ENCODE data around the gene REEP3. TPM values are rescaled to one million over a fixed set of nuclear protein-coding genes. Genes with fewer than 3 reads are reported as not detected.

The REEP3 gene
- total and polyA plus RNA-seq, 2 of the 8 experiments (the other 6 are each of a cell fraction or from before 2014, with no cell fraction given): 5.8 to 31.5 TPM

DNA sequence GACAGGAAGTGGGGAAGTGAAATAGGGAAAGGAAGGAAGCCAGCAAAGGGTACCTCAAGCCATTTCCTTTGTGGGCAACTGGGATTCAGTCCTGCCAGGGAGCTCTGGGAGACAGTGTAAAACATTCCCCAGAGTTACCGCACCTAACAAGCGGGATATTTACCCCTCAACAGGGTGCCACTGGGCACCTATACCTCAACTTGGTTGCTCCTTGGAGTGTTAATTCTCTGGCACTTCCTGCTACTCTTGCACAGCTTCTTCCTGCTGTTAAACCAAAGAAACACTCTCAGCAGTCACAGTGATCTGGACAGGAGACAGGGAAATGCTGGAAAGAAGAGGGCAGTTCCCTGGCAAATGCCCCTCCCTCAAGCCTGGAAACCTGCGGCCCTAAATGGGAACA lies 151.3 kb downstream of the REEP3 start (continued):
- TF ChIP-seq, protein P1, sequence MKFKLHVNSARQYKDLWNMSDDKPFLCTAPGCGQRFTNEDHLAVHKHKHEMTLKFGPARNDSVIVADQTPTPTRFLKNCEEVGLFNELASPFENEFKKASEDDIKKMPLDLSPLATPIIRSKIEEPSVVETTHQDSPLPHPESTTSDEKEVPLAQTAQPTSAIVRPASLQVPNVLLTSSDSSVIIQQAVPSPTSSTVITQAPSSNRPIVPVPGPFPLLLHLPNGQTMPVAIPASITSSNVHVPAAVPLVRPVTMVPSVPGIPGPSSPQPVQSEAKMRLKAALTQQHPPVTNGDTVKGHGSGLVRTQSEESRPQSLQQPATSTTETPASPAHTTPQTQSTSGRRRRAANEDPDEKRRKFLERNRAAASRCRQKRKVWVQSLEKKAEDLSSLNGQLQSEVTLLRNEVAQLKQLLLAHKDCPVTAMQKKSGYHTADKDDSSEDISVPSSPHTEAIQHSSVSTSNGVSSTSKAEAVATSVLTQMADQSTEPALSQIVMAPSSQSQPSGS (IDR thresholded peaks at IDR 0.05; ENCODE audit: low read length): no peak
- TF ChIP-seq EGR1 (IDR thresholded peaks at IDR 0.05; ENCODE audit: borderline replicate concordance, low read depth, low read length): no peak
- TF ChIP-seq RAD21 (IDR thresholded peaks at IDR 0.05 in 1 of 2, conservative IDR thresholded peaks at IDR 0.05 in 1 of 2; ENCODE audit: low read depth in 2 of 2, low read length in 2 of 2): no peak
- no peak for TF ChIP-seq SP1 (IDR thresholded peaks at IDR 0.05; ENCODE audit: low read depth, low read length)
- TF ChIP-seq NRF1 (IDR thresholded peaks at IDR 0.05; ENCODE audit: low read depth, low read length): no peak
- TF ChIP-seq GABPA (IDR thresholded peaks at IDR 0.05; ENCODE audit: borderline replicate concordance, insufficient read depth, low read length): no peak
- TF ChIP-seq, protein P2, sequence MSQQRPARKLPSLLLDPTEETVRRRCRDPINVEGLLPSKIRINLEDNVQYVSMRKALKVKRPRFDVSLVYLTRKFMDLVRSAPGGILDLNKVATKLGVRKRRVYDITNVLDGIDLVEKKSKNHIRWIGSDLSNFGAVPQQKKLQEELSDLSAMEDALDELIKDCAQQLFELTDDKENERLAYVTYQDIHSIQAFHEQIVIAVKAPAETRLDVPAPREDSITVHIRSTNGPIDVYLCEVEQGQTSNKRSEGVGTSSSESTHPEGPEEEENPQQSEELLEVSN (IDR thresholded peaks at IDR 0.05): no peak
- no peak for TF ChIP-seq SUZ12 (IDR thresholded peaks at IDR 0.05; ENCODE audit: low read length)
- TF ChIP-seq, protein P3, sequence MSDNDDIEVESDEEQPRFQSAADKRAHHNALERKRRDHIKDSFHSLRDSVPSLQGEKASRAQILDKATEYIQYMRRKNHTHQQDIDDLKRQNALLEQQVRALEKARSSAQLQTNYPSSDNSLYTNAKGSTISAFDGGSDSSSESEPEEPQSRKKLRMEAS (IDR thresholded peaks at IDR 0.05): no peak
- no peak for TF ChIP-seq BCL11A (IDR thresholded peaks at IDR 0.05; ENCODE audit: low read depth in 2 of 2, low read length in 2 of 2)

All from H1 (cell line).